ENCODE data around the gene ST3GAL2.
A peak's percentile ranks its signal among the peaks of the same experiment; 100 is the strongest.
"Not testable (repeated sequence)": the region's sequence is repeated elsewhere in the genome, so short reads cannot be mapped to it uniquely, and the experiment has no call there.

ST3GAL2 gene

GRCh38 chr16:70391446-70391845 lies 47.5 kb downstream of the ST3GAL2 start:
- Histone ChIP-seq H3K36me3 (ENCODE audit: insufficient read depth, low read length) (no peaks in the 10 kb centered on the region), H3K9me3 (ENCODE audit: low read depth, low read length) (no peaks in the 10 kb centered on the region), H3K4me3 (no peak overlapping the region), H3K9ac (ENCODE audit: insufficient read length) (no peak overlapping the region), H3K27ac (no peak overlapping the region)
- TF ChIP-seq EZH2 (IDR thresholded peaks at IDR 0.05) (no peak), FOXP2 (optimal IDR thresholded peaks at IDR 0.05; ENCODE audit: control extremely low read depth, extremely low read length, insufficient read depth) (no peak), POLR2AphosphoS5 (IDR thresholded peaks at IDR 0.05; ENCODE audit: borderline replicate concordance, low read depth, low read length) (no peak)
- no peak for DNase-seq (ENCODE audit: low read depth, low spot score)

- Histone ChIP-seq H3K4me3 (no peak overlapping the region), H3K9me3 (ENCODE audit: low read depth, low read length) (no peaks in the 10 kb centered on the region), H3K36me3 (ENCODE audit: insufficient read depth, low read length) (no peaks in the 10 kb centered on the region), H3K9ac (ENCODE audit: insufficient read length) (no peak overlapping the region), H3K27ac (no peak overlapping the region)
- no peak for TF ChIP-seq FOXP2 (optimal IDR thresholded peaks at IDR 0.05; ENCODE audit: control extremely low read depth, extremely low read length, insufficient read depth)
- no peak for DNase-seq (ENCODE audit: low read depth, low spot score)
Measured at GRCh38 chr16:70390774-70391173, 48.1 kb downstream of the ST3GAL2 start.

GRCh38 chr16:70388006-70388680 lies 50.8 kb downstream of the ST3GAL2 start:
- DNase-seq (ENCODE audit: low read depth, low spot score) = no peak
- Histone ChIP-seq H3K27ac (no peak overlapping the region), H3K36me3 (ENCODE audit: insufficient read depth, low read length) (no peaks in the 10 kb centered on the region), H3K9ac (ENCODE audit: insufficient read length) (no peak overlapping the region), H3K9me3 (ENCODE audit: low read depth, low read length) (no peaks in the 10 kb centered on the region), H3K4me3 (no peak overlapping the region)
- no peak for TF ChIP-seq EZH2 (IDR thresholded peaks at IDR 0.05)
- no peak for TF ChIP-seq POLR2AphosphoS5 (IDR thresholded peaks at IDR 0.05; ENCODE audit: borderline replicate concordance, low read depth, low read length)
- TF ChIP-seq FOXP2 (optimal IDR thresholded peaks at IDR 0.05; ENCODE audit: control extremely low read depth, extremely low read length, insufficient read depth) = no peak

- not testable (repeated sequence) for H3K9me3 ChIP-seq (ENCODE audit: low read depth, low read length); H3K4me3 ChIP-seq; H3K27ac ChIP-seq; H3K36me3 ChIP-seq (ENCODE audit: insufficient read depth, low read length); DNase-seq (ENCODE audit: low read depth, low spot score); H3K9ac ChIP-seq (ENCODE audit: insufficient read length)
Measured at GRCh38 chr16:70386289-70386986, 52.5 kb downstream of the ST3GAL2 start.

- H3K4me3 ChIP-seq = no peak overlapping the region
- no peaks in the 10 kb centered on the region for H3K9me3 ChIP-seq (ENCODE audit: low read depth, low read length)
- no peak for DNase-seq (ENCODE audit: low read depth, low spot score)
- TF ChIP-seq EZH2 (IDR thresholded peaks at IDR 0.05) (no peak), POLR2AphosphoS5 (IDR thresholded peaks at IDR 0.05; ENCODE audit: borderline replicate concordance, low read depth, low read length) (no peak), FOXP2 (optimal IDR thresholded peaks at IDR 0.05; ENCODE audit: control extremely low read depth, extremely low read length, insufficient read depth) (no peak)
- no peaks in the 10 kb centered on the region for H3K36me3 ChIP-seq (ENCODE audit: insufficient read depth, low read length)
- no peak overlapping the region for H3K9ac ChIP-seq (ENCODE audit: insufficient read length)
- H3K27ac ChIP-seq = no peak overlapping the region
Measured at GRCh38 chr16:70383421-70383960, 55.4 kb downstream of the ST3GAL2 start.

- no peaks in the 10 kb centered on the region for H3K9me3 ChIP-seq (ENCODE audit: low read depth, low read length)
- no peak overlapping the region for H3K9ac ChIP-seq (ENCODE audit: insufficient read length)
- H3K4me3 ChIP-seq = peak overlapping the region; percentile 86
- TF ChIP-seq FOXP2 (optimal IDR thresholded peaks at IDR 0.05; ENCODE audit: control extremely low read depth, extremely low read length, insufficient read depth) = no peak
- H3K27ac ChIP-seq = no peak overlapping the region
- no peaks in the 10 kb centered on the region for H3K36me3 ChIP-seq (ENCODE audit: insufficient read depth, low read length)
- no peak for DNase-seq (ENCODE audit: low read depth, low spot score)
Measured at GRCh38 chr16:70381604-70382342, 57.1 kb downstream of the ST3GAL2 start.

- TF ChIP-seq POLR2AphosphoS5 (IDR thresholded peaks at IDR 0.05; ENCODE audit: borderline replicate concordance, low read depth, low read length) (peak; percentile 94), EZH2 (IDR thresholded peaks at IDR 0.05) (no peak), FOXP2 (optimal IDR thresholded peaks at IDR 0.05; ENCODE audit: control extremely low read depth, extremely low read length, insufficient read depth) (peak; percentile 43)
- H3K27ac ChIP-seq = peak overlapping the region; percentile 93
- H3K36me3 ChIP-seq (ENCODE audit: insufficient read depth, low read length) = no peaks in the 10 kb centered on the region
- peak overlapping the region; percentile 83 for H3K9ac ChIP-seq (ENCODE audit: insufficient read length)
- no peaks in the 10 kb centered on the region for H3K9me3 ChIP-seq (ENCODE audit: low read depth, low read length)
- peak; percentile 84 for DNase-seq (ENCODE audit: low read depth, low spot score)
- H3K4me3 ChIP-seq = peak overlapping the region; percentile 86
Measured at GRCh38 chr16:70380919-70381603, 57.8 kb downstream of the ST3GAL2 start.

GRCh38 chr16:70380248-70380918 lies 58.5 kb downstream of the ST3GAL2 start:
- TF ChIP-seq EZH2 (IDR thresholded peaks at IDR 0.05) = no peak
- no peak for TF ChIP-seq FOXP2 (optimal IDR thresholded peaks at IDR 0.05; ENCODE audit: control extremely low read depth, extremely low read length, insufficient read depth)
- TF ChIP-seq POLR2AphosphoS5 (IDR thresholded peaks at IDR 0.05; ENCODE audit: borderline replicate concordance, low read depth, low read length) = no peak; the same call in 1 of the 2 replicates
- H3K9ac ChIP-seq (ENCODE audit: insufficient read length) = peak overlapping the region; percentile 83
- no peaks in the 10 kb centered on the region for H3K9me3 ChIP-seq (ENCODE audit: low read depth, low read length)
- peak overlapping the region; percentile 93 for H3K27ac ChIP-seq
- peak overlapping the region; percentile 86 for H3K4me3 ChIP-seq
- DNase-seq (ENCODE audit: low read depth, low spot score) = peak; percentile 59
- H3K36me3 ChIP-seq (ENCODE audit: insufficient read depth, low read length) = no peaks in the 10 kb centered on the region

Measured in SK-N-MC (cell line).